ENCODE data around the gene CLASRP. TPM values are rescaled to one million over a fixed set of nuclear protein-coding genes. Genes with fewer than 3 reads are reported as not detected.

Gene CLASRP, protein sequence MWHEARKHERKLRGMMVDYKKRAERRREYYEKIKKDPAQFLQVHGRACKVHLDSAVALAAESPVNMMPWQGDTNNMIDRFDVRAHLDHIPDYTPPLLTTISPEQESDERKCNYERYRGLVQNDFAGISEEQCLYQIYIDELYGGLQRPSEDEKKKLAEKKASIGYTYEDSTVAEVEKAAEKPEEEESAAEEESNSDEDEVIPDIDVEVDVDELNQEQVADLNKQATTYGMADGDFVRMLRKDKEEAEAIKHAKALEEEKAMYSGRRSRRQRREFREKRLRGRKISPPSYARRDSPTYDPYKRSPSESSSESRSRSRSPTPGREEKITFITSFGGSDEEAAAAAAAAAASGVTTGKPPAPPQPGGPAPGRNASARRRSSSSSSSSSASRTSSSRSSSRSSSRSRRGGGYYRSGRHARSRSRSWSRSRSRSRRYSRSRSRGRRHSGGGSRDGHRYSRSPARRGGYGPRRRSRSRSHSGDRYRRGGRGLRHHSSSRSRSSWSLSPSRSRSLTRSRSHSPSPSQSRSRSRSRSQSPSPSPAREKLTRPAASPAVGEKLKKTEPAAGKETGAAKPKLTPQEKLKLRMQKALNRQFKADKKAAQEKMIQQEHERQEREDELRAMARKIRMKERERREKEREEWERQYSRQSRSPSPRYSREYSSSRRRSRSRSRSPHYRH
- total RNA-seq = 14.0 and 18.0 TPM in 2 replicates

GRCh38 chr19:45038931-45039893 lies at the start of gene CLASRP:
Gene CLASRP (plus strand): TSS chr19:45039045. CDS start chr19:45040213, 1,168 bp downstream.

GRCh38 chr19:45001087-45001739 lies 37.6 kb upstream of the CLASRP start, which contains the start of gene RELB:
Gene RELB (plus strand): TSS chr19:45001464. CDS start chr19:45001580, 116 bp downstream.

GRCh38 chr19:45076029-45076850 lies 37.4 kb downstream of the CLASRP start, which contains the start of gene ZNF296:
Gene ZNF296 (minus strand): TSS chr19:45076478. CDS start chr19:45076373, 105 bp downstream.

DNA sequence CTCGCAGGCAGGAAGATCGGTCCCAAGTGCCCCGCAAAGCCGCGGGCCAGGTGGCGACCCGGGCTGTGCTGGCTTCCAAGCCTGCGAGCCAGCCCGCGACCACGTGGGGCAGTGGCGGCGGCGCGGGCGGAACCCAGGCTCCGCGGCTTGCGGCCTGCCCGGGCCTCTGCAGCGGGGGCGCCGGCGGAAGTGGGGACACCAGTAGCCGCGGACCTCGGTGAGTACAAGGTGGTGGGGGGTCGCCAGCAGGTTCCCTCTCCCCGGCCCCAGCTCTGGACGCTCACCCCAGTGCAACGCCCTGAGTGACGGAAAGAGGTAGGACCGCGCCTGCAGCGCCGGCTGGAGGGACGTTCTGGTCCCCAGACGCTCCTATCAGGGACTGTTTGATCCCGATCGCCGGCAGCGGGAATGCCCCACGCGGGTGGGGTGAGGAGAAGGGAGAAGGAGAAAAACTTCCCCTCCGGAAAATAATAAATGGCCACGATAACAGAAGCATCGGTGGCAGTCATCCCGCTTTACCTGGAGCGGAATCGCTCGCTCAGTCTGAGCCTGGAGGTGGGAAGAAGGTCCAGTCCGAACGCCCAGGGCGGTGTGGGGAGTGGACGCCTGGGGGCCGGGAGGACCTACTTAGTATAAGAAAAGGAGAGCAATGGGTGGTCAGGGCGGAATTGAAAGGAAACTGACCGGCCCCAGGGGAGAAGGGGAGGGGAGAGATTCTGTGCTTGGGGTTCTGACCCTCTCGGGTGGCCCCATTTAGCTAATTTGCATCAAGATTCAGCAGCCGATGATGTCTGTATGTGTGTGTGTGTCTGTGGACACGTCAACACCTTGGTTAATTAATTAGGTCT lies 40.4 kb downstream of the CLASRP start, which contains the start of gene GEMIN7:
Gene GEMIN7 (plus strand): TSS at position 198 of the 848 bp plus-strand sequence. CDS start 10,855 bp downstream, outside the sequence.

DNA sequence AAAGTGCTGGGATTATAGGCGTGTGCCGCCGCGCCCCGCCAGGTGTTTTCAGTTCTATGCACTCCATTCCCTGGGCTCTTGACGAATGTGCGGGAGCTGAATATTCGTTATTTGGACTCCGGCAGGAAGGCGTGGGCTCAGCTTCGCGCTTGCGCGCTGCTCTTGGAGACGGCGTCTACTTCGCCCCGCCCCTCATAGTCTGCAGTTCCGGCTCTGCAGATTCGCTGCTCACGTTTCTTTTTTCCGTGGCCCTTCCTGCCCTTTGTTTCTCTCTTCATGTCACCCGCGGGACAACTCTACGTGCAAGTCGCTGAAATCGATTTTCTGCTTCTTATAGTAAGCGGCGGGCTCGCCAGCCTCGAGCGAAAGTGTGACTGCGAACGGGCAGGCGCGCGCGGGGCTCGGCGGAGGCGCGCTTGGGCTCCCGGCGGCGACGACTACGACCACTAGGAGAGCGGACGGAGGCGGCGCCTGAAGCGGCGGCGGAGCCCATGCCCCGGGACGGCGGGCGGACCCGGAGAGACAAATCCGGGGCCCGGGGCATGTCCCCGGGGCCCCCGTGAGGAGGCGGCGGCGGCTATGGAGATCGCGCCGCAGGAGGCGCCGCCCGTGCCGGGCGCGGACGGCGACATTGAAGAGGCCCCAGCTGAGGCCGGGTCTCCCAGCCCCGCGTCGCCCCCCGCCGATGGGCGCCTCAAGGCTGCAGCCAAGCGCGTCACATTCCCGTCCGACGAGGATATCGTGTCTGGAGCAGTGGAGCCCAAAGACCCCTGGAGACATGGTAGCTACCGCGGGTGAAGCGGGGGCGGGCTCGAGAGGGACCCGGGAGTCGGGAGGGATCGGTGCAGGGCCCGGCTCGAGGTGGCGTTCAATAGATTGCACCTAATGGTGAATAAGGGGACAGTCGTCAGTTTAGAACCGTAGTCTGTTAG lies 54.2 kb downstream of the CLASRP start, which contains the start of gene PPP1R37:
Gene PPP1R37 (plus strand): TSS at position 433 of the 932 bp plus-strand sequence. CDS start 147 bp downstream, at position 580.

Other genes starting within 250 kb of the CLASRP start
- gene BCAM, start 229.9 kb upstream of the CLASRP start, total RNA-seq = 25.3 and 34.6 TPM in 2 replicates
- 85.9 and 97.6 TPM in 2 replicates for gene NECTIN2, start 192.7 kb upstream of the CLASRP start, total RNA-seq
- gene TOMM40, start 147.8 kb upstream of the CLASRP start, total RNA-seq = 32.3 and 45.9 TPM in 2 replicates
- 2.0 and 165 TPM in 2 replicates for gene APOE, start 133.2 kb upstream of the CLASRP start, total RNA-seq
- 2.4 TPM in 1 of 2 replicates, not detected in the other for gene APOC1, start 124.4 kb upstream of the CLASRP start, total RNA-seq
- not detected in 2 replicates for gene APOC4, start 96.8 kb upstream of the CLASRP start, total RNA-seq
- not detected in 2 replicates for gene APOC2, start 93.0 kb upstream of the CLASRP start, total RNA-seq
- 52.5 and 95.7 TPM in 2 replicates for gene CLPTM1, start 83.7 kb upstream of the CLASRP start, total RNA-seq
- gene RELB, start 37.6 kb upstream of the CLASRP start, total RNA-seq = 6.1 and 16.4 TPM in 2 replicates
- gene ZNF296, start 37.4 kb downstream of the CLASRP start, total RNA-seq = 0.07 and 0.17 TPM in 2 replicates
- 11.5 and 21.7 TPM in 2 replicates for gene GEMIN7, start 40.2 kb downstream of the CLASRP start, total RNA-seq
- gene PPP1R37, start 54.1 kb downstream of the CLASRP start, total RNA-seq = 28.2 and 30.7 TPM in 2 replicates
- 0.07 and 0.26 TPM in 2 replicates for gene NKPD1, start 121.9 kb downstream of the CLASRP start, total RNA-seq
- 4.7 and 5.6 TPM in 2 replicates for gene TRAPPC6A, start 139.2 kb downstream of the CLASRP start, total RNA-seq
- gene BLOC1S3, start 139.7 kb downstream of the CLASRP start, total RNA-seq = 4.4 and 5.9 TPM in 2 replicates
- 0.10 and 0.13 TPM in 2 replicates for gene EXOC3L2, start 206.4 kb downstream of the CLASRP start, total RNA-seq
- 19.9 and 35.3 TPM in 2 replicates for gene MARK4, start 212.2 kb downstream of the CLASRP start, total RNA-seq